ENCODE data around the gene LAG3.

LAG3 gene

DNA sequence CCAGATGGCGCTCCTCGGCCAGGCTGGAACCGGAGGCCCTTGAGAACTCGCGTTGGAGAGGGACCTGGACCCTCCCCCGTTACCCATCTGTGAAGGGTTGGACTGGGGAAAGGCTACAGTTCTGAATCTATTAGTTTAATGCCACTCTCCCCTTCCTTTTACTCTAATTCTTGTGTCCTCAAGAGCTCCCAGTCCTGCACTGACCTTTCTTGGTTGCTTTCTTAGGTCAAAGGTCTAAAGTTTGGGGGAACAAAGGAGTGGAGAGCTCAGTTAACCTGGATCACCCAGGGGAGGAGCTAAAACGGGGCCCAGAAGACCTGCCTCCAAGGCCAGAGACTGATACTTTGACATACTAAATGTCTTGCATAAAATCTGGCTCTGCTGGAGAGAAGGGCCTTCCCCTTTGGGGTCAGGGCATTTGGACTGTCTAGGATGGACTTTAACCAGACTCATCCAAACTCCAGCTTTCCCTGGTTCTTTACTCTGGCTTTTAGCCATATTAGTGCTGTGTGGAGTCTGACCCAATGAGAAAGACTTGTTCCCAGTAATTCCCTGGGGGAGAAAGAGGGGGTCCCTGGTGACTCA is 18.5 kb upstream of the LAG3 start:
- no peak for DNase-seq (ENCODE audit: low spot score)

DNA sequence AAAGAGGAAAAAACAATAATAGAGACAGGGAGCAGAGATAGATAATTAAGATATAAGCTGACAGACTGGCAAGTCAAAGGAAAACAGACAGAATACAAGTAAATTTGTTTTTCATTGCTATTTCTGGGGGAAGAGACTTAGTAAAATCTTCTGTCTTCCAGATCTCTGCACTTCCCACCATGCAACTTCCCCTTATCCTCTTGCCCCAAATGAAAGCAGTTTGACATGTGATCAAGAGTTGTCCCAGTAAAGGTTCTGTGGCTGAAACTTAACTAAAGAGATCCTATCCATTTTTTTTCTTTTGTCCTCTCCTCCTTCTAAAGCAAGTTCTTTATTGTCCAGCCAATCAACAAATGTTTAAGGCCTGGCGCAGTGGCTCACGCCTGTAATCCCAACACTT is 17.9 kb upstream of the LAG3 start:
- no peak for DNase-seq (ENCODE audit: low spot score)

DNA sequence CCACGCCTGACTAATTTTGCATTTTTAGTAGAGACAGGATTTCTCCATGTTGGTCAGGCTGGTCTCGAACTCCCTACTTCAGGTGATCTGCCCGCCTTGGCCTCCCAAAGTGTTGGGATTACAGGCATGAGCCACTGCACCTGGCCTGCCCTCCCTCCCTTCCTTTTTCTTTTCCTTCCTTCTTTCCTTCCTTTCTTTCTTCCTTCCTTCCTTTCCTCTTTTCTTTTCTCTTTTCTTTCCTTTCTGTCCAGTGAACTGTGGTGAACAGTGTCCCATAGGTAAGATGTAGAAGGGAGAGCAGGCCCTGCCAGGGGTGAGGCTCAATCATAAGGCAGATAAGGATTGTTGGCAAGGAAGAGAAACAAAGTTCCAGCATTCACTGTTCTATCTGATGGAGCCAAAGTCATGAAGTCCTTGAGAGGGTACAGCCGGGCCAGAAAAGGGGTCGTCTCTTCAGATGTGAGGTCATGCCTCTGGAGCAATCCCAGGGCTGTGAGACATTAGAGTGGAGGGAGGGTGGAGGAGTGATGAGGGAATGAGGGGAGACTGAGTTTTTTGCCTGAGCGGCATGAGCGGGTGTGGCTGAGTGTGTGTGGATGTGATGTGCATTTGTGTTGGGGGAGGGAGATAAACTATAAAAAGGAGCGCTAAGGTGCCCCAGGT is 15.2 kb upstream of the LAG3 start:
- DNase-seq (ENCODE audit: low spot score): no peak

DNA sequence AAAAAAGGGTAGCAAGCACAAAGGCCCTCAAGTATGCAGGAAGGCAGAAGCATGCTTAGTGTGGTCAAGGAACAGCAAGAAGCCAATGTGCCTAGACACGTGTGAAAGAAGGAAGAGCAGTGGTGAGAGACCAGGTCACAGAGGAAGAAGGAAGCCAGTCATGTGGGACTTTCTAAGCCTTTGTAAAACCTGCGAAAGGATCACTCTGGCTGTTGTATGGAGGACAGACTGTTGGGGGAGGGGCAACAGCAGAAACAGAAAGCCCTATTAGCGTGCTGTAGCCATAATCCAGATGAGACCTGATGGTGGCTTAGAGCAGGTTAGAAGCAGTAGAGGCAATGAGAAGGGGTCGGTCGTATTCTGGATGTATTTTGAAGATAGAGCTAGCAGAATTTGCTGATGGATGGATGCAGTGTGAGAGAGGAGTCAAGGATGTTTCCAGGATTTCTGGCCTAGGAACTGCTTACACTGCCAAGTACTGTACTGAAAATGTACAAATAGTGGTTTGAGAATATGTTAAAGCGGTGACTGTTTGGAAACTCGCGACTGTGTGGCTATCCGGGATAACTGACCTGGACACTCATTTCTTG is 13.7 kb upstream of the LAG3 start:
- DNase-seq (ENCODE audit: low spot score): no peak

DNA sequence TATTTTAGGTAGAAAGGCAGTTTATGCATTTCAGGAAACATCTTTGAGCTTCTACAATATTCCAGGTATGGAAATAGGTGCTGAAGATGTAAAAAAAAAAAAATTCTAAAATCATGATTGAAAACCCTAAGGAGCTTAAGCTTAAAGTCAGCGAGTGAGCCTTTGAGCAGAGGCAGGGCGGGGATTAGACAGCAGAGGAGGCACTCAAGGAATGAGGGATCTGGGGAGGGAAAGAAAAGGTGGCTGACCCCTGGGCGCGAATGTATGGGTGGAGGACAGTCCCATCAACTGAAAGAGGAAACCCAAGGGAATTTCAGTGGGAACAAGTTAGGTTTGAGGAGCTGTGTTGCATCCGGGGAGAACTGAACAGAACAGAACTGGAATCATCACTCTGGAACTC is 12.6 kb upstream of the LAG3 start:
- DNase-seq (ENCODE audit: low spot score): no peak

DNA sequence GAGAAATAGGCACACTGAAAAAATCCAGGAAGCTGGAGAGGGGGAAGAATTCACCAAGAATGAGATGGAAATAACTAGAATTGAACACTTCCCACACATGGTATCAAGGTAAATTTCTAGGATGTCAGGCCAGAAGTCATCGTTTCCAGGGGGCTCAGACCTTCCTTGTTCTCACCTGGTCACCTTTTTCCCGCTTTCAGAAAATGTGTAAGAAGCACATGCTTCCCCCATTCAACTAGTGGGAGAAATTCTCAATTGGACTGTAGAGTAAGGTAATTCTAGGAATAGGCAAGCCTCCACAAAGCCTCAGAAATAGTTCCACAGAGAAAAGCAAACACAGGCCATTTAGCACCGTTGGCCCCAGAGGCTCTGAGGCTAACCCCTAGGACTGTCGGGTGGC is 8.9 kb upstream of the LAG3 start:
- no peak for DNase-seq (ENCODE audit: low spot score)

DNA sequence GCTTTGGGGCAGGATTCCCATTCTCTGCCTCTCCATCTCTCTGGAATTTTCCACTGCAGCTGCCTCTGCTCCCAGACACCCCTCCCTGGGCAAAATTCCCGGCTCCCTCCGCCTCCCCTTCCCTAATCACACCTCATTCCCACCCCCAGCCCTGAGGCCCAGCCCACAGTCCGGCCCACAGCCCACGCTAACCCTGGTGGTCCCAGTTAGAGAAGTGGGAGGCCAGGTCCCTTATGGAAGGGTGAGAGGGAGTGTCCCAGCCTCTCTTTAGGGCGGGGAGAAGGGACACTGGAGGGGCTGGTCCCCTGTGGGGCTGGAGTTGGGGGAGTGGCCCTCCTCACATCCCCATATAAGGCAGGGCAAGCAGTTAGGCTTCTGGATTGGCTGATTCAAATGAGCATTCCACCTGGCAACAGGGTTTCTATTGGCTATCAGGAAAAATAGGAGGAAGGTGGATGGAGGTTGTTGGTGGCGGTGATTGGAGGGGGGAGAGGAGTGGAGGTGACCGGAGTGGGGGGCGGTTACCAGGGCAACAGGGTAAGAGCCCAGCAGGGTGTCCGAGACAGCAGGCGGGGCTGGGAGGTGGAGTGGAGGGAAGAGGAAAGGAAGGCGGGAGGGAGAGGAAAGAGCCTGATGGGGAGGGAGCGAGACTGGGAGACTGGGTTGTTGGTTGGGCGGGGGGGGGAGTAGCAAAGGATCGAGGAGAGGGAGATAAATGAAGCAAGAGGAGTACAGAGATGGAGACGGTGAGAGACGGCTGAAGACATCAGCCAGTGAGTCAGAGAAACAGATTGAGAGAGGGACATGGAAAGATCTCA is 8.1 kb upstream of the LAG3 start:
- DNase-seq (ENCODE audit: low spot score): peak; percentile 96

DNA sequence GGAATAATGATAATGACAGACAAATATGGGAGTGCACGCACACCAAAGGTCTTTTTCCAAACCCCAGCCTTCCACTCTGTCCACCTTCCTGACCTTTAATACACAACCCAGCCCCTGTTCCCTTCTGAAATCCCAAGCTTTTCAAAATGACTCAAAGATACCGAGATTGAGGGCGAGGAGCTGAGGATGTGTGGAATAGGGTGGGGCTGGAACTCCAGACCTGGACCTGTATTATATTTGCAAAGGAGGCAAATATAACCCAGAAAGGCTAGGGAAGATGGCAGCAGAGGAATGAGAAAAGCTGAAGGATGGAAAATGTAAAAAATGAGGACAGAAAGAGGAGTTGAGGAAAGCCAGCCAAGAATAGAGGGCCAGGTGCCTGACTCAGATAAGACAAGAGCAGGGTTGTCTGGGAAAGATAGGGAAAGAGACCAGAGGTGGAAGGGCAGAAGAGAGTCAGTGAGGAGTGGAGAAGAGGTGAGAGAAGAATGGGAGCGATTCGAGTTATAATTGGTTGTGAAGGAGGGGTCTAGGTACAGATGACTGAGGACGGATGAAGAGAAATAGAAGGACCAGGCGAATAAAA is 7.2 kb upstream of the LAG3 start:
- no peak for DNase-seq (ENCODE audit: low spot score)

DNA sequence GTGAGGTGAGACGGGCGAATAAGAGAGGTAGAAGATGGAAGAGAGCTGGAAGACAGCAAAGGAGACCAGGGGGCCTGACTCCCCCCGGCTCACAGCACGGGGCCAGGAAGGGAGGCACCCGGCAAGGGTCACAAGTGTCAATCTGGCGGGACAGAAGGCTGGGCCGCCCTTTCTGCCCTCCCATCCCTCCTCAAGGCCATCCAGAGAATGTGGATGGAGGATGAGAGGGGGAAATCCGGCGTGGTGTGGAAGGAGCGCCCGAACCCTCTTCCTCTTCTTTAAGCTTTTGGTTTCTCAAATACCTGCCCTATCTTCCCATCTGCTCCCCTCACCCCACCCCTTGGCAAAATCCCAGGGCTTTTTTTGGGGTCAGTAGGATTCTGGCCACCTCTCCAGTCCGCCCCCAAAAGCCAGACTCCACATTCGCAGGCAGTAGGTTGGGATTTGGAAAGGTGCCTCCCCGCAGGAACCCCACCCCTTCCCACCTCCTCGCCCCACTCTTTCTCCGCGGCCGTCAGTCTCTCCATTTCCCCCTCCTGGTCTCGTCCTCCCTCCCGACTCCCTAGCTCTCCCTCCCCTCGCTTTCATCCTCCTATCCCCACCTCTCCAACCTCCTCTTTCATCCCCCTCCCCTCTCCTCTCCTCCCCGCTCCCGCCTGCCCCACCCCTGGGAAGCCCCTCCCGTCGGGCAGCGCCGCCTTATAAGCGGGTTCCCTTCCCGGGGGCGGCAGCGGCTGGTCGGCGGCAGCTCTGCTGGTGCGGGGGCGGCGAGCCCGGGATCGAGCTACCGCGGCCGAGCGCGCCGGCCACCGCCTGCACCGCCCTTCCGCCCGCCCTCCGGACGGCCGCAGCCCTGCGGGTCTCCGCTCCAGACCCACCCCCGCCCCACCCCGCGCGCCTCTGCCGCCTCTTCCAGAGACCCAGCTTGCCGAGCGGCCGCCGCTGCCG is 6.4 kb upstream of the LAG3 start, which contains the start of gene PTMS:
Gene PTMS, plus strand, starts transcription at position 730 of the 948 bp plus-strand sequence. CDS start 343 bp downstream, outside the sequence.
- DNase-seq (ENCODE audit: low spot score): peak; percentile 93

DNA sequence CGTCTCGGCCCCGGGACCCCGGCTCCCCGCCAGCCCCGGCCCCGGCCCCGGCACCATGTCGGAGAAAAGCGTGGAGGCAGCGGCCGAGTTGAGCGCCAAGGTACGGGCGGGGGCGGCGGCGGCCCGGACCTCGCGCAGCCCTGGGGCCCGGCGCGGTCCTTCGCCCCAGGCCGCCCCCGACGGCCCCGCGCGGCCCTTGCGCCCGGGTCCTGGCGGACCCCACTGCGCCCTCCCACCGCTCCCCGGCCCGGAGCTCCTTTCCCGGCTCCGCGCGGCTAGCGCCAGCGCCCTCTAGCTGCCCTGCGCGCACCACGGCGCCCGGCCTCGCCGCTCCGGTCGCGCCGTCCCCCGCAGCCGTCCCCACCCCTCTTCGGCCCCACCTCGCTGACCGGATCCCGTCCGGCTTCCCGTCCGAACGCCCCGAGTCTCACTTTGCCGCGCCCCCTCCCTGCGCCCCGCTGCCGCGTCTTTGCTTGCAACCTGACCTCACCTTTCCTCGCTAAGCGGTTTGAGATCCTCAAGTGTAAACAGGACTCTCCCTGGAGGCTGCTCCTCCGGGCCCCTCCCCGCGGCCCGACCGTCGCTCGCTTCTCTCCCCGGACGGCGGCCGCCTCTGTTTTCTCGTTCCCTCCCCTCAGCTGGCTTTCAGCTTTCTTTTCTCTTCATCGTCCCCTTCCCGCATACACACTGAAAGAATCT is 5.5 kb upstream of the LAG3 start:
- DNase-seq (ENCODE audit: low spot score): peak; percentile 89

DNA sequence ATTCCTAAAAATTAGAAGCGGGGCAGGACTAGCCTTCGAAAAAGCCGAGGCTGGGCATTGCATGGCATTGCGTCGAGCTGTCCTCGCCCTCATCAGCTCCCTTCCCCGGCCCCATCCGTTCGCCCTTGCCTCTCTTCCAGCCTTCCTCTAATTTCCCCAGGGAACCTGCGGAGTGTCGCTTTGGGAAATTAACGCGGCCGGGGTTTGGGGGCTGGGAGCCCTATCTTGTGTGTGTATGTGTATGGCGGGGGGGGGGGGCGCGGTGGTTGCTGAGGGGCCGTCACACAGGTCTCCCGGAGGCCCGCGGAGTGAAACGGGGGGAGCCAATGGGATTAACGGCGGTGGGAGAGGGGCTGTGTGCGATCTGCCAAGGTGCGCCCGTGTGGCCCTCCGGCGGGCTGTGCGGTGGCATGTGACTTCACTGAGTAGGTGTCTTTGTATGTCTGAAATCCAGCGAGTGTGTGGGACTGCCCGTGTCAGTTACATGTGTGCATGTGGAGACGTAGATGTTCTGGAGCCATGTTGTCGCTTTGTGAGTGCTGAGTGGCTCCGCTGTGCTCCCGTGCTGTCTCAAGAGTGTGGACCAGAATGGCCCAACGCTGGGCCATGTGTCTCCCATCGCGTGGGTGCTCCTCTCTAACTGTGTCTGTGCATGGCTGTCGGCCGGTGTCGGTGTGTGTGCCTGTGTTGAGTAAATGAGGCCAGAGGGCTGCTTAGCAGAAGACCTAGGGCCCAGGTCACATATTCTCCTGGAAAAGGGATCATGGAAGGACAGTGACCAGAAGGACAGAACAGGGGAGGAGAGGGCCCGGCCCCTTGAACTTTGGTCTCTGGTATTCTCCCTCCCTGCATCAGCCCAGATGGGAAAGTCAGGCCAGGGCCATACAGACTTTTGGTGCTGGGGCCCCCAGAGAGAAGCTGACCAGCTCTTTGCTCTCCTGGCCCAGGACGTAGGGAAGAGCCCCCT is 4.7 kb upstream of the LAG3 start:
- no peak for DNase-seq (ENCODE audit: low spot score)

DNA sequence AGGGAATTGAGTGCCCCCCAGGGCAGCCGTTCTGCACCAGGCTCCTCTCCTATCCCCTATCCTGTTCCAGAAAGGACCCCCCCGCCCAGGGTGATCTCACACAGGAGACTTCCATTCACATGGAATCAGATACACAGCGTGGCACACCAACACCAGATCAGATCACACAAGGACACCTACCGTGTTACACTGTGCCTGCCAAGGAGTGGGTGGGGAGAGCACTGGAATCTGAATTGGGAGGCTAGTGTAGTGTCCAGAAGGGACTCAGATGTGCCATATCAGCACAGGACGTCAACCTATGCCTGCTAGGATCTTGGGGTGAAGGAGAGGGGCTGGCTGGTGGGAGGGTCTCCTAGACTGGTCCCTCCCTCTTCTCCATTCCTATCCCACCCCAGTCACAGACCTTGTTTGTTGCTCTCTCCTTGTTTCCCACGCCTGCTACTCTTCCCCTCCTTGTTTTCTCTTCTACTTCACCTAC is 3.8 kb upstream of the LAG3 start:
- no peak for DNase-seq (ENCODE audit: low spot score)

DNA sequence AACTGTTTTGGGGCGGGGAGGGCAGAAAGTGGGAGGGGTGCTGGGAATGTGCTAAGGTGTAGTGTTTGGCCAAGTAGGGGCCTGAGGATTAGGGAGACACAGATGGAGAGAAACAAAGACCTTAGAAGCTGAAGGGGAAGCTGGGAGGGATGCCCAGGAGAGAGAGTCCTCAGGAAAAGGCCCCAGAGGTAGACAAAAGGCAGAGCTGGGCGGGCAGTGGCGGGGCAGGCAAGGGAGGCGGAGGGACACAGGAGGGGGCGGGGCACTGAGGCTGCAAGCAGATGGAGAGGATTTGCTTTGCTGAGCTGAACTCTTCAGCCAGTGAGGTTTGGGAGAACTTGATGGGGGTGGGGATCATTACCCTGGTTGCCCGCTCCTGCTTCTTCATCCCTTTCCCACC is 3.3 kb upstream of the LAG3 start:
- no peak for DNase-seq (ENCODE audit: low spot score)

DNA sequence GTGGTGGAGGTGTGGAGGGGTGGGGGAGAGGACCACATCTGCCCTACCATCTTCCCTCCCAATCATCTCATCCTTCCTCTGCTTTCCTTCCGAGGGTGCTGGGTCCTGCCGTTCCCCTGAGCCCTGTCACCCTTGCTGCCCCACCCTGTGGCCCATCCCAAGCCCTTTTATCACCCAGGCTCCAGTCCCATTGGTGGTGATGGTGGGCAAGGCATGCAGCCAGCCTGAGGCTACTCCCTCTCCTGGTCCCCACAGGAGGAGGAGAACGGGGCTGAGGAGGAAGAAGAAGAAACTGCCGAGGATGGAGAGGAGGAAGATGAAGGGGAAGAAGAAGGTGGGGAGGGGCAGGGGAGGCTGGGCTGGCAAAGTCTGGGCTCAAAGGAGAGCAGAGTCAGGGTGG is 2.7 kb upstream of the LAG3 start:
- no peak for DNase-seq (ENCODE audit: low spot score)

DNA sequence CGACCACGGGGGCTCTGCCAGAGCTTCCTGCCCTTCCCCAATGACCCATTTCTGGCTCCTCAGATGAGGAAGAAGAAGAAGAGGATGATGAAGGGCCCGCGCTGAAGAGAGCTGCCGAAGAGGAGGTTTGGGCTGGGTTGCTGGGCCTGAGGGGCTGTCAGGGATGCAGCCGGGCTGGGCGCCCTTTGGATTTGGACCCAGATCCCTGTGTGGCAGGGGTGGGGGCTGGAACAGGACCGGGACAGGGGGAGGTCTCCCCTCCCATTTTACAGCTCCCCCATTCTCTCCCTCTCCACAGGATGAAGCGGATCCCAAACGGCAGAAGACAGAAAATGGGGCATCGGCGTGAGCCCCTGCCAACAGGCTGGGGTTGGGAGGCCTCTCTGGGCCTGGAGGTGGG is 2.2 kb upstream of the LAG3 start:
- DNase-seq (ENCODE audit: low spot score): no peak

DNA sequence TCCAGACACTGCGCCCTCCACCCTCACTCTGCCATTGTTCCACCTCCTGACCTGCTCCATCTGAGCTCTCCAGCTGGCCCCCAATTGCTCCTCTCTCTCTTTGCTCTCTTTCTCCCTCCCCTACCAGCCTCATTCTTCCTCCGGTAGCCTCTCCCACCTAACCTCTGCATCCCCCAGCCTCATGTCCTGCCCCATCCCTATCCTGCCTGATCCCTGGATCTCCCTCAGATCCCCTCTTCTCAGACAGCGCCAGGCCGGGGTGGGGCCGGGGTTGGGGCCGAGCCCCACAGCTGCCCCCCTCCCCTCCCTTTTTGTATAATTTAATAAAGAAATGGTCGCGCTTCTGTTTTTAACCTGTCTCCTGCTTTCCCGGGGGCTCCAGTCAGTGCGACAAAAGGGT is 1.7 kb upstream of the LAG3 start:
- no peak for DNase-seq (ENCODE audit: low spot score)

DNA sequence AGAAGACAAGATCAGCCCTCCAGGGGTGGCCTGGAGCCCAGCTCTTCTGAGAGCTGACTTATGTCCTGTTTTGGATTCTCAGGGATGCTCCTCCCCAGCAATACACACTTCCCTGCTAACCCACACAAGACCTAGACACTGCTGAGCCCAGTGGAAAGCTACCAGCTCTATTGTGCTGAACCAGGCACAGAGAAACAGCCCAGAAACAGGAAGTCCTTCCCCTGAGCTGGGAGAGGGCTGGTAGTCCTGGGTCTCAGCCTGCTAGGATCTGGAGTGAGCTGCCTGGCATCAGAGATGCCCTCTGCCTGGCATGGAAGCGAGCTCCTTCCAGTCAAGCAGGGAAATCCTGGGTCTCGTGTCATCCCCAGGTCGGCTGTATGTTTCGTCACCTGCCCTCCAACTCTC is 1.2 kb upstream of the LAG3 start:
- no peak for DNase-seq (ENCODE audit: low spot score)

DNA sequence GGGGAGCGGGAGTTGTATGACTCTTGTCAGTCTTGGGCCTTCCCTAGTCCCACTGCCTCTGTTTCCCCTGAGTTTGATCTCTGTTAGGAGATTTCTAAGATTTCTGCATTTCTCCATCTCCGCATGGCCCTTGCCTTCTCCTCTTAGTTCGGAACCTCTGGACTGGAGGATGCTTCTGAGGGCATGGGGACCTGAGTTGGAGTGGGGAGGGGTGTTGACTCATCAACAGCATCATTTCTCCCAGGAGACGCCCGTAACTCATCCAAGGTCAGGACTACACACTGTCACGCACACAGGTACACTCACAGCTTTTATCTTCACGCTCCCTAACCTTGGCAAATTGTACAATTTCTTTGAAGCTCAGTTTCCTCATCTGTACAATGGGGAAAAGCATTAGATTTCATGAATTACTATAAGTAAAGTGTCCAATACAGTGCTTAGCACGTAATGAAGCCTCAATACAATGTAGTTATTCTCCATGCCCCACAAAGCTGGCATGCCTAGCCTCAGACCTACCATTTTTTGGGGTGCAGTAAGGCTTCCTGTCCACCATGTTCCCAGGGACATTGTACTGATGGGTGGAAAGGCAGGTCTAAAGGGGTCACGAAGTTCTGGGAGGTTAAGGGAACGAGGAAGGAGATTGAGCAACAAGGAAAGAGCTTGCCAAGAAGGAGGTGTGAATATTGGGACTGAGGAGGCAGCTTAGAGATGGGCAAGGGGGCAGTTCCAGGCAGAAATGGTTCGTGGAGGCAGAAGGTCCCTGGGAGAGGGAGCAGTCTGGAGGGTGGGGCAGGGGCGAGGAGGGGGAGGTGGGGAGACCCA is 600 bp upstream of the LAG3 start:
- no peak for DNase-seq (ENCODE audit: low spot score)
